Stomach (tissue), 4 donors: ENCODE data around the gene FUT8.

Experiments used
- CTCF ChIP-seq, 7 experiments: fragments of 450-650 bp in 4 of 7; fragments of 200-600 bp in 3 of 7; sonication (generic) in 3 of 7; IDR thresholded peaks; one replicate each; pipeline ENCODE4 v1.5.1; 2016 to 2019; ENCODE audit warnings: antibody characterized with exemption in 7 of 7, control low read depth in 2 of 7, mild to moderate bottlenecking in 1 of 7
- POLR2A ChIP-seq, 4 donors: fragments of 450-650 bp; IDR thresholded peaks; one replicate each; pipeline ENCODE4 v1.6.1; 2016; ENCODE audit warnings: antibody characterized with exemption in 4 of 4, control low read depth in 2 of 4, mild to moderate bottlenecking in 1 of 4, moderate library complexity in 1 of 4

- TF ChIP-seq CTCF (IDR thresholded peaks at IDR 0.05) (no peak), POLR2A (IDR thresholded peaks at IDR 0.05) (no peak)
Observed at GRCh38 chr14:65422088-65422834, 9.7 kb downstream of the FUT8 start.
